HEK293 (cell line): ENCODE data around the gene IFFO2.

Experiments
- CTCF ChIP-seq: fragments of 450-650 bp; formaldehyde crosslinking; IDR thresholded peaks from 2 replicates; pipeline ENCODE4 v1.5.1; 2016; ENCODE audit warnings: missing biosample characterization, missing genetic modification characterization
- KLF1 ChIP-seq: fragments of 450-650 bp; formaldehyde crosslinking; IDR thresholded peaks from 2 replicates; pipeline ENCODE4 v1.5.1; 2016; ENCODE audit warnings: missing biosample characterization, missing genetic modification characterization
- KLF16 ChIP-seq: fragments of 450-650 bp; formaldehyde crosslinking; IDR thresholded peaks from 2 replicates; pipeline ENCODE4 v1.5.1; 2017; ENCODE audit warnings: missing biosample characterization, missing genetic modification characterization
- TSHZ1 ChIP-seq: fragments of 450-650 bp; formaldehyde crosslinking; IDR thresholded peaks from 2 replicates; pipeline ENCODE4 v1.5.1; 2016; ENCODE audit warnings: missing biosample characterization, missing genetic modification characterization, borderline replicate concordance
- ZBTB11 ChIP-seq: fragments of 450-650 bp; formaldehyde crosslinking; conservative IDR thresholded peaks from 2 replicates; pipeline ENCODE4 v1.5.1; 2016; ENCODE audit warnings: low read depth, missing biosample characterization, missing genetic modification characterization
- ZFP41 ChIP-seq: fragments of 450-650 bp; formaldehyde crosslinking; IDR thresholded peaks from 2 replicates; pipeline ENCODE4 v1.5.1; 2016; ENCODE audit warnings: missing biosample characterization, missing genetic modification characterization, borderline replicate concordance
- ZNF174 ChIP-seq: fragments of 450-650 bp; formaldehyde crosslinking; IDR thresholded peaks from 2 replicates; pipeline ENCODE4 v1.5.0; 2017; ENCODE audit warnings: missing biosample characterization, mild to moderate bottlenecking, missing genetic modification characterization
- ZNF394 ChIP-seq: fragments of 450-650 bp; formaldehyde crosslinking; IDR thresholded peaks from 2 replicates; pipeline ENCODE4 v1.5.1; 2016; ENCODE audit warnings: missing biosample characterization, missing genetic modification characterization, mild to moderate bottlenecking, moderate library complexity, borderline replicate concordance

- TF ChIP-seq CTCF (no peak), TSHZ1 (tag by site-specific recombination) (no peak), ZNF394 (no peak), ZFP41 (no peak), KLF1 (tag by site-specific recombination) (no peak), ZNF174 (tag by site-specific recombination) (no peak), KLF16 (tag by site-specific recombination) (no peak), ZBTB11 (no peak)
Measured at GRCh38 chr1:18934205-18935000, 22.1 kb downstream of the IFFO2 start.
